HT-29 (cell line): Measurements from ENCODE around the gene CHRNA1. TPM values are rescaled to one million over a fixed set of nuclear protein-coding genes. Genes with fewer than 3 reads are reported as not detected.
"Not testable (repeated sequence)": the region's sequence is repeated elsewhere in the genome, so short reads cannot be mapped to it uniquely, and the experiment has no call there.

Experiments used
- DNase-seq: peaks from one replicate; pipeline ENCODE4 v3.0.0-alpha.2; 2015; ENCODE audit warnings: low spot score
- total RNA-seq: library from RNA; depleted of rRNA; stranded (reverse); fragments of >200 nt; shearing (Covaris generic); gene quantifications from 2 replicates; pipeline ENCODE4 v1.2.3, GENCODE V29; 2014; rRNA removed

Gene CHRNA1
- total RNA-seq, 1 experiment from 2014 or later = not detected

GRCh38 chr2:174717916-174718315 is 46.4 kb downstream of the CHRNA1 start:
- no peak for DNase-seq

GRCh38 chr2:174717273-174717672 is 47.0 kb downstream of the CHRNA1 start:
- DNase-seq = no peak

- DNase-seq = no peak
Measured at GRCh38 chr2:174716785-174717184, 47.5 kb downstream of the CHRNA1 start.

DNA sequence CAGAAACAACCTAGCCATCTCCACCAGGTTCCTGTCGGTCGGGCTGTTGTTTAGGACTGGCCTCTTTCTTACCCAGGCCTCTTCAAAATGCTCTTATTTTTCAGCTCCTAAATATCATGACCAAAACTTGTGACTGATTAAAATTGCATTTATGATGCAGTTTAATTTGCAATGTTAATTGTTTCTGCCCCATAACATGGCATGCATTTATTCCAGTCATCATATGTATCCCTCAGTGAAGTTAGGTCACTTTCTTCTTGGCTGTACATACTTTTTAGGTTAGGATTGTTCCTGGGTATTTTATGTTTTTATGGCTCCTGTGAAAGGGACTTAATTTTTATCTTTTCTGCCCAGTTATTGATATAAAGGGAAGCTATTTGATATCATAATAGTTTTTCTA is 50.6 kb downstream of the CHRNA1 start:
- no peak for DNase-seq

- DNase-seq = no peak
Measured at GRCh38 chr2:174711206-174711605, 53.1 kb downstream of the CHRNA1 start.

GRCh38 chr2:174709416-174710004 is 54.8 kb downstream of the CHRNA1 start:
- not testable (repeated sequence) for DNase-seq

DNA sequence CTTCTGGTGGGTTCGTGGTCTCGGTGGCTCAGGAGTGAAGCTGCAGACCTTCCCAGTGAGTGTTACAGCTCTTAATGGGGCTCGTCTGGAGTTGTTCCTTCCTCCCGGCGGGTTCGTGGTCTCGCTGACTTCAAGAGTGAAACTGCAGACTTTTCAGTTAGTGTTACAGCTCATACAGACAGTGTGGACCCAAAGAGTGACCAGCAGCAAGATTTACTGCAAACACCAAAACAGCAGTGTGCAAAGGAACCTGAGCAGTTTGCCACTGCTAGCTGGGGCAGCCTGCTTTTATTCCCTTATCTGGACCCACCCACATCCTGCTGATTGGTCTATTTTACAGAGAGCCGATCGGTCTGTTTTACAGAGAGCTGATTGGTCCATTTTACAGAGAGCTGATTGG is 55.6 kb downstream of the CHRNA1 start:
- no peak for DNase-seq

DNA sequence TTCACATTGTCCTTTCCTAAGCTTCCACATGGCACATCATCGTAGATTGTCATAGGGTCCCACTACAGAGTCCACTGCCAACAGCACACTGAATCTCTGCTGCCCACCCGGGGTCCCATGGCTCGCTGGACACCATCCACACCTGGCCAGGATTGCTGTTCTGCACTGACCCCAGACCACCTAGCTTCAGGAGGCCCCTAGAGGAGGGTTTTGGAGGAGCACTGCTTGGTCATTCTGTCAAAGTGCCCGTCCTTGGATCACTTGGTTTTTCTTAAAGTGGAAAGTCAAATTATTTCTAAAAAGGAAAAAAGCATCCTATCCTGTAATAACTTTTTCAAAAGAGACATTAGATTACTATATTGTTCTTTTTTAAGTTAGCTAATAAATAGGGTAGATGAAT is 59.0 kb downstream of the CHRNA1 start:
- no peak for DNase-seq

DNA sequence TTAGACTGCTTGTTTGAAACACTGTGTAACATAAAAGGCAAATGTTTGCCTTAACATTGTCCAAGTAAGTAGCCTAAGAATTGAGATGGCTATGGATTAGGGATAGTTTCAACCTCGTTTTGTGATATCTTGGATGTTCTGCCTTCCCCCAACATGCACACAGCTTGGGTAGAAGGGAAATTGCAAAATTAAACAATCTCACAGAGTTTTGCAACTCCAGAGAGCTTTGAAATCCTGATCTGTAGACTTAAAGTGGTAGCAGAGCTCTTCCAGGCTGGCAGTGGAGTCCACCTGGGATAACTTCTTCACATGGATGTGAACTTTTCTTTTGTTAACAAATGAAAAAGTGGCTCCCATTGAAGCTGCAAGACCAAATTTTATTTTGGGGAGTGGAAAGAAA is 59.6 kb downstream of the CHRNA1 start:
- DNase-seq = no peak

- DNase-seq = no peak
Measured at GRCh38 chr2:174704061-174704460, 60.2 kb downstream of the CHRNA1 start.

DNA sequence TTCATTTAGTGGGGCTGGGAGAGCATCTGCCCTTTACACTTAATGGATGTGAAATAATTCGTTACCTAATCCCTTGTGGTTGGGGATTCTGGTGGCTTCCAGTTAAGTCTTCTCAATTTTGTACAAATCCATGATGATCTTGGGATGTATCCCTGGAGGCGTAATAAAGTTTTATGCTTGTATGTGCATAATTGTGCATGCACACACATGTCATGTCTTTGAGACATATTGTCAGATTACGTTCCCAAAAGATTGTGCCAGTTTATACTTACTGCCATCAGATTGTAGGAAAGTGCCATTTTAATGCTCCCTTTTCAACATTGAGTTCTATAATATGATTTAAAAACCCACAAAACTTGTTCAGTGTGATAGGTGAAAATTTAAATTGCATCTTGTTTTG is 60.8 kb downstream of the CHRNA1 start:
- DNase-seq = no peak

DNA sequence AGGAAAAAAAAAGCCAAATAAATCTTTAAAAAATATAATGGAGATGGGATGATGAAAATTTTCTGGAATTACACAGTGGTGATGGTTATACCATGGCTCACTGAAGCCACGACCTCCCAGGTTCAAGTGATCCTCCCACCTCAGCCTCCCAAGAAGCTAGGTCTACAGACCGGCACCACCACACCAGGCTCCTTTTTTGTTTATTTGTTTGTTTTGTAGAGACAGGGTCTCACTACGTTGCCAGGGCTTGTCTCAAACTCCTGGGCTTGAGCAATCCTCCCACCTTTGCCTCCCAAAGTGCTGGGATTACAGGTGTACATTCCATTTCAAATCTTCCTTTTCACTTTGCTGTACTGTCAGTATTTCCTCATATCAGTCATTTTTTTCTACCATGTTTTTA is 61.7 kb downstream of the CHRNA1 start:
- DNase-seq = no peak

GRCh38 chr2:174699993-174700766 is 64.1 kb downstream of the CHRNA1 start:
- peak; percentile 49 for DNase-seq

Other genes with a start within 250 kb of the CHRNA1 start
- not detected in 2 replicates for gene WIPF1, start 166.7 kb downstream of the CHRNA1 start, total RNA-seq
- 0.70 TPM in 1 of 2 replicates, not detected in the other for gene CHN1, start 240.9 kb upstream of the CHRNA1 start, total RNA-seq